CD14-positive monocyte (primary cell): ENCODE data around the gene LRRC49. TPM values are rescaled to one million over a fixed set of nuclear protein-coding genes. Genes with fewer than 3 reads are reported as not detected.

Experiments
- DNase-seq, 3 donors: peaks; one replicate each; pipeline ENCODE4 v3.0.0-alpha.2; 2011 to 2022
- H2AFZ ChIP-seq: 2 replicates; pipeline ENCODE4 v1.6.0; 2012; ENCODE audit warnings: mild to moderate bottlenecking, low read depth, low read length, inconsistent platforms; ENCODE audit not compliant: insufficient read depth, poor library complexity, severe bottlenecking
- H3K27ac ChIP-seq, 2 donors: 1 replicate in 1 of 2; 2 replicates in 1 of 2; pipeline ENCODE4 v1.5.1; 2012 to 2013; ENCODE audit warnings: low read length in 2 of 2, control low read depth in 1 of 2, inconsistent platforms in 1 of 2, low read depth in 1 of 2, mild to moderate bottlenecking in 1 of 2
- H3K27me3 ChIP-seq, 2 donors: one replicate each; pipeline versions ENCODE4 v1.6.0 to v1.6.1; 2011 to 2013; ENCODE audit warnings: low read length in 2 of 2; ENCODE audit not compliant: control insufficient read depth in 2 of 2, insufficient read depth in 2 of 2
- H3K36me3 ChIP-seq, 2 donors: replicated peaks in 1 of 2; 1 replicate in 1 of 2; 2 replicates in 1 of 2; pipeline versions ENCODE4 v1.5.1 to v1.6.1; 2012 to 2013; ENCODE audit warnings: low read length in 2 of 2, control low read depth in 1 of 2, inconsistent platforms in 1 of 2, mild to moderate bottlenecking in 1 of 2; ENCODE audit not compliant: insufficient read depth in 2 of 2, control insufficient read depth in 1 of 2
- H3K4me1 ChIP-seq, 2 donors: 1 replicate in 1 of 2; 2 replicates in 1 of 2; pipeline versions ENCODE4 v1.5.1 to v1.6.1; 2012 to 2013; ENCODE audit warnings: low read length in 2 of 2, control low read depth in 1 of 2, inconsistent platforms in 1 of 2, mild to moderate bottlenecking in 1 of 2, moderate library complexity in 1 of 2; ENCODE audit not compliant: insufficient read depth in 2 of 2, control insufficient read depth in 1 of 2
- H3K4me2 ChIP-seq: replicated peaks from 2 replicates; pipeline ENCODE3; 2012; ENCODE audit warnings: low read length, moderate library complexity, mild to moderate bottlenecking; ENCODE audit not compliant: poor library complexity, severe bottlenecking; ENCODE audit errors: extremely low read depth
- H3K4me3 ChIP-seq, 3 experiments: fragments of 200-600 bp in 1 of 3; sonication (generic) in 1 of 3; replicated peaks in 1 of 3; 1 replicate in 2 of 3; 2 replicates in 1 of 3; pipeline ENCODE4 v1.5.1; 2011 to 2013; ENCODE audit warnings: low read length in 3 of 3, mild to moderate bottlenecking in 3 of 3, control low read depth in 2 of 3, low read depth in 2 of 3, inconsistent platforms in 1 of 3, moderate library complexity in 1 of 3
- H3K79me2 ChIP-seq: 2 replicates; pipeline ENCODE4 v1.6.0; 2012; ENCODE audit warnings: mild to moderate bottlenecking, control low read depth, inconsistent platforms, low read length, moderate library complexity; ENCODE audit not compliant: insufficient read depth
- H3K9ac ChIP-seq: 2 replicates; pipeline ENCODE4 v1.6.0; 2017; ENCODE audit warnings: low read length, mild to moderate bottlenecking; ENCODE audit not compliant: insufficient read depth, poor library complexity, severe bottlenecking
- H3K9me3 ChIP-seq, 2 donors: replicated peaks in 1 of 2; 1 replicate in 1 of 2; 2 replicates in 1 of 2; pipeline versions ENCODE4 v1.5.1 to v1.6.1; 2012 to 2013; ENCODE audit warnings: low read length in 2 of 2, control low read depth in 1 of 2; ENCODE audit not compliant: control insufficient read depth in 1 of 2, insufficient read depth in 1 of 2
- H4K20me1 ChIP-seq: 2 replicates; pipeline ENCODE4 v1.6.0; 2012; ENCODE audit warnings: mild to moderate bottlenecking, low read length, control low read depth, moderate library complexity; ENCODE audit not compliant: insufficient read depth
- H3K27ac Mint-ChIP-seq, 7 donors: one replicate each; pipeline ENCODE4 v1.8.0; 2020; ENCODE audit warnings: mild to moderate bottlenecking in 7 of 7, mixed read lengths in 7 of 7, moderate library complexity in 6 of 7, inconsistent platforms in 2 of 7
- H3K27me3 Mint-ChIP-seq, 3 donors: one replicate each; pipeline ENCODE4 v1.8.0; 2021 to 2022; ENCODE audit warnings: low read depth in 3 of 3, mild to moderate bottlenecking in 3 of 3, mixed read lengths in 3 of 3, moderate library complexity in 3 of 3, inconsistent platforms in 1 of 3
- H3K36me3 Mint-ChIP-seq, 2 donors: one replicate each; pipeline ENCODE4 v1.8.0; 2020; ENCODE audit warnings: mixed read lengths in 2 of 2, inconsistent platforms in 1 of 2, mild to moderate bottlenecking in 1 of 2
- H3K4me1 Mint-ChIP-seq: one replicate; pipeline ENCODE4 v1.8.0; 2020; ENCODE audit warnings: mild to moderate bottlenecking, mixed read lengths
- H3K4me3 Mint-ChIP-seq, 2 donors: one replicate each; pipeline ENCODE4 v1.8.0; 2020; ENCODE audit warnings: mild to moderate bottlenecking in 2 of 2, mixed read lengths in 2 of 2, moderate library complexity in 1 of 2
- H3K9me3 Mint-ChIP-seq, 7 donors: one replicate each; pipeline ENCODE4 v1.8.0; 2020 to 2022; ENCODE audit warnings: mixed read lengths in 7 of 7, mild to moderate bottlenecking in 6 of 7, moderate library complexity in 6 of 7, inconsistent platforms in 2 of 7
- WGBS: methylation state at CpG from one replicate; pipeline ENCODE4 v1.1.5; 2013; ENCODE audit warnings: missing lambda C conversion rate; ENCODE audit not compliant: insufficient coverage; 5-methylcytosine and 5-hydroxymethylcytosine counted together
- intact Hi-C, 2 donors: fragments of 100-400 bp; cut with micrococcal nuclease; formaldehyde crosslinking; loops; one replicate each; pipeline versions ENCODE4 v1.15.0 to v1.15.1; 2023
- polyA plus RNA-seq, 3 donors: library from polyadenylated mRNA; depleted of rRNA in 1 of 3; unstranded in 2 of 3; stranded (reverse) in 1 of 3; fragments of 300-500 nt in 2 of 3; fragments of >200 nt in 1 of 3; fragmentation: Illumina TruSeq in 2 of 3; gene quantifications; 1 replicate in 2 of 3; 2 replicates in 1 of 3; pipeline ENCODE4 v1.2.3, GENCODE V29; 2012 to 2021
- TF ChIP-seq, protein P1 (sequence below): fragments of 200-600 bp; IDR thresholded peaks from one replicate; pipeline ENCODE4 v1.8.0; 2022; ENCODE audit warnings: antibody characterized with exemption, mild to moderate bottlenecking

The LRRC49 gene
- polyA plus RNA-seq, 3 donors = 0.08 to 0.51 (median 0.24) TPM

DNA sequence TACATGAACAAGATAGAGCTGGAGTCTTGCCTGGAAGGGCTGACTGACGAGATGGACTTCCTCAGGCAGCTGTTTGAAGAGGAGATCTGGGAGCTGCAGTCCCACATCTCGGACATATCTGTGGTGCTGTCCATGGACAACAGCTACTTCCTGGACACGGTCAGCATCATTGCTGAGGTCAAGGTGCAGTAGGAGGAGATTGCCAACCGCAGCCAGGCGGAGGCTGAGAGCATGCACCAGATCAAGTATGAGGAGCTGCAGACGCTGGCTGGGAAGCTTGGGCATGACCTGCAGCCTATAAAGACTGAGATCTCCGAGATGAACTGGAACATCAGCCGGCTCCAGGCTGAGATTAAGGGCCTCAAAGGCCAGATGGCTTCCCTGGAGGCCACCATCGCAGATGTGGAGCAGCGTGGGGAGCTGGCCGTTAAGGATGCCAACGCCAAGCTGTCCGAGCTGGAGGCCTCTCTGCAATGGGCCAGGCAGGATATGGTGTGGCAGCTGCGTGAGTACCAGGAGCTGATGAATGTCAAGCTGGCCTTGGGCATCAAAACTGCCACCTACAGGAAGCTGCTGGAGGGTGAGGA is 33.2 kb upstream of the LRRC49 start:
- H3K27me3 Mint-ChIP-seq = peaks cover 22 to 37% (median 30%) of the 10 kb centered on the region in 3 donors
- intact Hi-C loops = no loop called here
- no peaks in the 10 kb centered on the region for H3K9me3 ChIP-seq
- H3K9ac ChIP-seq = no peak overlapping the region
- DNase-seq = no peak
- H3K36me3 ChIP-seq = no peaks in the 10 kb centered on the region
- no peak overlapping the region for H3K4me2 ChIP-seq
- H3K27ac Mint-ChIP-seq = no peak overlapping the region
- H3K4me3 ChIP-seq = no peak overlapping the region
- TF ChIP-seq, protein P1, sequence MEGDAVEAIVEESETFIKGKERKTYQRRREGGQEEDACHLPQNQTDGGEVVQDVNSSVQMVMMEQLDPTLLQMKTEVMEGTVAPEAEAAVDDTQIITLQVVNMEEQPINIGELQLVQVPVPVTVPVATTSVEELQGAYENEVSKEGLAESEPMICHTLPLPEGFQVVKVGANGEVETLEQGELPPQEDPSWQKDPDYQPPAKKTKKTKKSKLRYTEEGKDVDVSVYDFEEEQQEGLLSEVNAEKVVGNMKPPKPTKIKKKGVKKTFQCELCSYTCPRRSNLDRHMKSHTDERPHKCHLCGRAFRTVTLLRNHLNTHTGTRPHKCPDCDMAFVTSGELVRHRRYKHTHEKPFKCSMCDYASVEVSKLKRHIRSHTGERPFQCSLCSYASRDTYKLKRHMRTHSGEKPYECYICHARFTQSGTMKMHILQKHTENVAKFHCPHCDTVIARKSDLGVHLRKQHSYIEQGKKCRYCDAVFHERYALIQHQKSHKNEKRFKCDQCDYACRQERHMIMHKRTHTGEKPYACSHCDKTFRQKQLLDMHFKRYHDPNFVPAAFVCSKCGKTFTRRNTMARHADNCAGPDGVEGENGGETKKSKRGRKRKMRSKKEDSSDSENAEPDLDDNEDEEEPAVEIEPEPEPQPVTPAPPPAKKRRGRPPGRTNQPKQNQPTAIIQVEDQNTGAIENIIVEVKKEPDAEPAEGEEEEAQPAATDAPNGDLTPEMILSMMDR = no peak
- peaks cover 19 to 27% of the 10 kb centered on the region in 2 donors for H3K27me3 ChIP-seq
- no peaks in the 10 kb centered on the region for H3K79me2 ChIP-seq
- peaks cover 3 to 4% of the 10 kb centered on the region in 2 donors for H3K36me3 Mint-ChIP-seq
- H3K9me3 Mint-ChIP-seq = peaks cover 0 to 3% (median 2%) of the 10 kb centered on the region in 7 donors
- 91% methylated on average over 14 of the region's 14 CpGs for WGBS
- peaks cover 1% of the 10 kb centered on the region for H3K4me1 Mint-ChIP-seq
- H3K4me1 ChIP-seq = no peaks in the 10 kb centered on the region
- H3K27ac ChIP-seq = no peak overlapping the region
- no peaks in the 10 kb centered on the region for H4K20me1 ChIP-seq
- no peak overlapping the region for H2AFZ ChIP-seq
- H3K4me3 Mint-ChIP-seq = no peak overlapping the region

DNA sequence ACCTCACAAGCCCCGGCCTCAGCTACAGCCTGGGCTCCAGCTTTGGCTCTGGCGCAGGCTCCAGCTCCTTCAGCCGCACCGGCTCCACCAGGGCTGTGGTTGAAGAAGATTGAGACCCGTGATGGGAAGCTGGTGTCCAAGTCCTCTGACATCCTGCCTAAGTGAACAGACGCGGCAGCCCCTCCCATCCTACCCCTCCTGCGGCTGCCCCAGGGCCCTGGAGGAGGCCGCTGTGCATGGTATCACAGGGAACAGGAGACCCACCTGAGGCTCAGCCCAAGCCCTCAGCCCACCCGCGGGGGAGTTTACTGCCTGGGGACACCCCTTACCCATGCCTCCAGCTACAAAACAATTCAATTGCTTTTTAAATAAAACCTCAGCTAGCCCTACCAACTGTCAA is 32.6 kb upstream of the LRRC49 start:
- TF ChIP-seq, protein P1 = no peak
- 85% methylated on average over 10 of the region's 11 CpGs for WGBS
- Histone ChIP-seq H4K20me1 (no peaks in the 10 kb centered on the region), H3K9me3 (no peaks in the 10 kb centered on the region), H3K27ac (no peak overlapping the region), H2AFZ (no peak overlapping the region), H3K27me3 (peaks cover 14 to 22% of the 10 kb centered on the region in 2 donors), H3K4me1 (no peaks in the 10 kb centered on the region), H3K4me2 (no peak overlapping the region), H3K4me3 (no peak overlapping the region), H3K79me2 (no peaks in the 10 kb centered on the region), H3K36me3 (no peaks in the 10 kb centered on the region), H3K9ac (no peak overlapping the region)
- DNase-seq = no peak
- Mint-ChIP-seq H3K4me3 (no peak overlapping the region), H3K4me1 (no peaks in the 10 kb centered on the region), H3K27ac (no peak overlapping the region), H3K9me3 (peaks cover 0 to 2% (median 0%) of the 10 kb centered on the region in 7 donors), H3K36me3 (no peaks in the 10 kb centered on the region), H3K27me3 (peaks cover 16 to 31% (median 24%) of the 10 kb centered on the region in 3 donors)
- intact Hi-C loops = no loop called here
